OCI-LY1 (cell line): ENCODE data around the gene DIABLO.

Experiments
- EZH2 ChIP-seq: fragments of 200-600 bp; sonication (generic), shearing (Covaris generic); IDR thresholded peaks from 2 replicates; pipeline ENCODE4 v1.8.0; 2017; ENCODE audit warnings: borderline replicate concordance, mixed run types, mild to moderate bottlenecking, antibody characterized with exemption, low read length, moderate library complexity, mixed read lengths
- TF ChIP-seq, protein P1 (sequence below): fragments of 200-600 bp; sonication (generic), shearing (Covaris generic); IDR thresholded peaks from 2 replicates; pipeline ENCODE4 v1.5.1; 2017; ENCODE audit warnings: mild to moderate bottlenecking, antibody characterized with exemption, low read length, moderate library complexity, mixed read lengths

DNA sequence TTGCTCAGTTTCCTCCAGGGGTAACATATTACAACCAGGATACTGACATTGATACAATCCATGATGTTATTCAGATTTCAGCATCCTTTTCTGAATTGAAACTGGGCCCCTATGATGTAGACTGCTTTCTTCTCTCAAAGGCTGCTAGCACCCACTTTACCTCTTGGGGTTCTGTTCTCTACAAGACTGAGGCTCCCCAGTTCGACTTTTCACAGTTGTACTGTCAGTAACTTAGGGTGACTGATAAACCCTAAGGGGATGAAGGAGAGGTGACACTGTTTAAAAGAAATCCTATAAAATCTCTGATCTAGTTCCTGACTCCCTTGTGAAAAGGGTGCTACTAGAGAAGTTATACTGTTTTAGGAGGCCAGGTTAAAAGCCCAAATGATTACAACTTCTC lies 39.6 kb upstream of the DIABLO start:
- TF ChIP-seq EZH2, result no peak
- TF ChIP-seq, protein P1, sequence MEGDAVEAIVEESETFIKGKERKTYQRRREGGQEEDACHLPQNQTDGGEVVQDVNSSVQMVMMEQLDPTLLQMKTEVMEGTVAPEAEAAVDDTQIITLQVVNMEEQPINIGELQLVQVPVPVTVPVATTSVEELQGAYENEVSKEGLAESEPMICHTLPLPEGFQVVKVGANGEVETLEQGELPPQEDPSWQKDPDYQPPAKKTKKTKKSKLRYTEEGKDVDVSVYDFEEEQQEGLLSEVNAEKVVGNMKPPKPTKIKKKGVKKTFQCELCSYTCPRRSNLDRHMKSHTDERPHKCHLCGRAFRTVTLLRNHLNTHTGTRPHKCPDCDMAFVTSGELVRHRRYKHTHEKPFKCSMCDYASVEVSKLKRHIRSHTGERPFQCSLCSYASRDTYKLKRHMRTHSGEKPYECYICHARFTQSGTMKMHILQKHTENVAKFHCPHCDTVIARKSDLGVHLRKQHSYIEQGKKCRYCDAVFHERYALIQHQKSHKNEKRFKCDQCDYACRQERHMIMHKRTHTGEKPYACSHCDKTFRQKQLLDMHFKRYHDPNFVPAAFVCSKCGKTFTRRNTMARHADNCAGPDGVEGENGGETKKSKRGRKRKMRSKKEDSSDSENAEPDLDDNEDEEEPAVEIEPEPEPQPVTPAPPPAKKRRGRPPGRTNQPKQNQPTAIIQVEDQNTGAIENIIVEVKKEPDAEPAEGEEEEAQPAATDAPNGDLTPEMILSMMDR, result no peak
